HCEC 1CT (cell line): Measurements from ENCODE around the gene EIF5A.
"Not testable (repeated sequence)": the region's sequence is repeated elsewhere in the genome, so short reads cannot be mapped to it uniquely, and the experiment has no call there.

Experiments
- DNase-seq: peaks from one replicate; pipeline ENCODE4 v3.0.0-alpha.2; 2017

EIF5A gene

GRCh38 chr17:7332600-7333069 is 25.2 kb downstream of the EIF5A start:
- DNase-seq, result not testable (repeated sequence)

- no peak for DNase-seq
Measured at GRCh38 chr17:7334938-7335538, 27.6 kb downstream of the EIF5A start.

GRCh38 chr17:7335765-7336164 is 28.3 kb downstream of the EIF5A start:
- DNase-seq, result not testable (repeated sequence)

- DNase-seq, result no peak
Measured at GRCh38 chr17:7336240-7337175, 29.1 kb downstream of the EIF5A start, which contains the start of gene ACAP1. TSS of gene ACAP1 (plus strand) at chr17:7336529. CDS start at chr17:7336735, 206 bp downstream.

- DNase-seq, result not testable (repeated sequence)
Measured at GRCh38 chr17:7337600-7337999, 30.2 kb downstream of the EIF5A start.

- peak; percentile 36 for DNase-seq
Measured at GRCh38 chr17:7340179-7340578, 32.8 kb downstream of the EIF5A start.

GRCh38 chr17:7341842-7342241 is 34.4 kb downstream of the EIF5A start:
- DNase-seq, result no peak

GRCh38 chr17:7343250-7343649 is 35.8 kb downstream of the EIF5A start:
- no peak for DNase-seq

GRCh38 chr17:7346761-7347614 is 39.6 kb downstream of the EIF5A start:
- DNase-seq, result no peak

GRCh38 chr17:7347630-7348477 is 40.4 kb downstream of the EIF5A start:
- no peak for DNase-seq

- DNase-seq, result no peak
Measured at GRCh38 chr17:7348478-7349242, 41.2 kb downstream of the EIF5A start.

- peak; percentile 88 for DNase-seq
Measured at GRCh38 chr17:7351665-7352502, 44.5 kb downstream of the EIF5A start, which contains the start of gene KCTD11. TSS of gene KCTD11 (plus strand) at chr17:7352162.

GRCh38 chr17:7352503-7352889 is 45.1 kb downstream of the EIF5A start:
- no peak for DNase-seq

- no peak for DNase-seq
Measured at GRCh38 chr17:7352910-7353635, 45.6 kb downstream of the EIF5A start.

- peak; percentile 32 for DNase-seq
Measured at GRCh38 chr17:7354262-7354843, 46.9 kb downstream of the EIF5A start.

- no peak for DNase-seq
Measured at GRCh38 chr17:7355053-7355452, 47.6 kb downstream of the EIF5A start, which contains the start of gene TMEM95. TSS of gene TMEM95 (plus strand) at chr17:7355156. CDS start at chr17:7355205, 49 bp downstream.

- DNase-seq, result no peak
Measured at GRCh38 chr17:7355573-7355972, 48.1 kb downstream of the EIF5A start.

- DNase-seq, result peak; percentile 41
Measured at GRCh38 chr17:7356072-7356549, 48.7 kb downstream of the EIF5A start.

- DNase-seq, result no peak
Measured at GRCh38 chr17:7356756-7357155, 49.3 kb downstream of the EIF5A start.
